Tibial artery (tissue), 4 donors: ENCODE results near the gene ANGPTL2.

ENCODE experiments used
- DNase-seq, 2 donors: peaks; one replicate each; pipeline ENCODE4 v3.0.0-alpha.2; 2019
- H3K27ac ChIP-seq, 2 donors: fragments of 200-600 bp; sonication (generic) in 1 of 2; 1 replicate in 1 of 2; 2 replicates in 1 of 2; pipeline ENCODE4 v1.5.1; 2018 to 2019; ENCODE audit warnings: mild to moderate bottlenecking in 1 of 2
- H3K27me3 ChIP-seq, 2 donors: fragments of 200-600 bp; sonication (generic) in 1 of 2; one replicate each; pipeline versions ENCODE4 v1.5.1 to v1.6.0; 2016 to 2019
- H3K36me3 ChIP-seq, 3 donors: fragments of 200-600 bp; sonication (generic) in 2 of 3; one replicate each; pipeline ENCODE4 v1.5.1; 2016 to 2019; ENCODE audit warnings: mild to moderate bottlenecking in 2 of 3
- H3K4me1 ChIP-seq, 4 donors: fragments of 200-600 bp; sonication (generic) in 2 of 4; 1 replicate in 3 of 4; 2 replicates in 1 of 4; pipeline ENCODE4 v1.5.1; 2016 to 2019
- H3K4me3 ChIP-seq, 2 donors: fragments of 200-600 bp; sonication (generic) in 1 of 2; 1 replicate in 1 of 2; 2 replicates in 1 of 2; pipeline ENCODE4 v1.5.1; 2018 to 2019; ENCODE audit warnings: mild to moderate bottlenecking in 2 of 2
- H3K9me3 ChIP-seq, 3 donors: fragments of 200-600 bp; sonication (generic) in 1 of 3; one replicate each; pipeline ENCODE4 v1.5.1; 2016 to 2019
- CTCF ChIP-seq, 2 experiments: fragments of 200-600 bp in 1 of 2; fragments of 450-650 bp in 1 of 2; IDR thresholded peaks; one replicate each; pipeline ENCODE4 v1.5.1; 2017 to 2019; ENCODE audit warnings: antibody characterized with exemption in 2 of 2, mild to moderate bottlenecking in 1 of 2, moderate library complexity in 1 of 2
- intact Hi-C: fragments of 100-400 bp; cut with DNase I; formaldehyde crosslinking; loops from one replicate; pipeline ENCODE4 v1.15.0; 2023; ENCODE audit warnings: low total_unique reads

Gene ANGPTL2

GRCh38 chr9:127097683-127098082 is 24.8 kb downstream of the ANGPTL2 start:
- no peaks in the 10 kb centered on the region for H3K27me3 ChIP-seq
- no peak for DNase-seq
- H3K36me3 ChIP-seq = peaks cover 4 to 22% (median 10%) of the 10 kb centered on the region in 3 donors
- H3K9me3 ChIP-seq = no peaks in the 10 kb centered on the region
- no peak for TF ChIP-seq CTCF (IDR thresholded peaks at IDR 0.05)
- H3K4me1 ChIP-seq = peaks cover 0 to 9% (median 0%) of the 10 kb centered on the region in 4 donors
- intact Hi-C loops = no loop called here
- H3K27ac ChIP-seq = no peak overlapping the region
- H3K4me3 ChIP-seq = no peak overlapping the region

GRCh38 chr9:127096208-127096607 is 26.2 kb downstream of the ANGPTL2 start:
- Histone ChIP-seq H3K27me3 (no peaks in the 10 kb centered on the region), H3K9me3 (no peaks in the 10 kb centered on the region), H3K4me3 (no peak overlapping the region), H3K36me3 (peaks cover 15 to 37% (median 20%) of the 10 kb centered on the region in 3 donors), H3K27ac (no peak overlapping the region), H3K4me1 (peaks cover 0 to 9% (median 0%) of the 10 kb centered on the region in 4 donors)
- intact Hi-C loops = no loop called here
- TF ChIP-seq CTCF (IDR thresholded peaks at IDR 0.05) = no peak
- peak in 1 of 2 donors; percentile 42 for DNase-seq

- TF ChIP-seq CTCF (IDR thresholded peaks at IDR 0.05) = no peak
- no peaks in the 10 kb centered on the region for H3K27me3 ChIP-seq
- DNase-seq = peak in 1 of 2 donors; percentile 7
- no peak overlapping the region for H3K4me3 ChIP-seq
- no peak overlapping the region for H3K27ac ChIP-seq
- peaks cover 0 to 14% (median 0%) of the 10 kb centered on the region in 4 donors for H3K4me1 ChIP-seq
- H3K9me3 ChIP-seq = no peaks in the 10 kb centered on the region
- peaks cover 15 to 45% (median 28%) of the 10 kb centered on the region in 3 donors for H3K36me3 ChIP-seq
- intact Hi-C loops = no loop called here
Observed at GRCh38 chr9:127095411-127095810, 27.0 kb downstream of the ANGPTL2 start.

- no peak for TF ChIP-seq CTCF (IDR thresholded peaks at IDR 0.05)
- H3K36me3 ChIP-seq = peaks cover 15 to 63% (median 45%) of the 10 kb centered on the region in 3 donors
- H3K4me1 ChIP-seq = peaks cover 0 to 11% (median 4%) of the 10 kb centered on the region in 4 donors
- no peak overlapping the region for H3K4me3 ChIP-seq
- no peaks in the 10 kb centered on the region for H3K27me3 ChIP-seq
- no peak for DNase-seq
- H3K9me3 ChIP-seq = no peaks in the 10 kb centered on the region
- intact Hi-C loops = no loop called here
- H3K27ac ChIP-seq = no peak overlapping the region
Observed at GRCh38 chr9:127093319-127094020, 29.0 kb downstream of the ANGPTL2 start.

- intact Hi-C loops = no loop called here
- Histone ChIP-seq H3K27ac (no peak overlapping the region), H3K27me3 (no peaks in the 10 kb centered on the region), H3K9me3 (no peaks in the 10 kb centered on the region), H3K4me3 (no peak overlapping the region), H3K4me1 (peaks cover 0 to 10% (median 4%) of the 10 kb centered on the region in 4 donors), H3K36me3 (peaks cover 21 to 75% (median 58%) of the 10 kb centered on the region in 3 donors)
- TF ChIP-seq CTCF (IDR thresholded peaks at IDR 0.05) = no peak
- no peak for DNase-seq
Observed at GRCh38 chr9:127092041-127092608, 30.3 kb downstream of the ANGPTL2 start.
